Measurements from ENCODE around the gene ZNF296.
"Not testable (repeated sequence)": the region's sequence is repeated elsewhere in the genome, so short reads cannot be mapped to it uniquely, and the experiment has no call there.

The ZNF296 gene

GRCh38 chr19:45076029-45076850, at the start of gene ZNF296:
Gene ZNF296, minus strand, starts transcription at chr19:45076478. Its CDS starts 105 bp downstream, at chr19:45076373.
- no peak for TF ChIP-seq CTCF (IDR thresholded peaks at IDR 0.05; ENCODE audit: low read depth, low read length)
- DNase-seq (ENCODE audit: extremely low read depth, low read depth): no peak

- no peak for TF ChIP-seq CTCF (IDR thresholded peaks at IDR 0.05; ENCODE audit: low read depth, low read length)
- DNase-seq (ENCODE audit: extremely low read depth, low read depth): no peak
Measured at GRCh38 chr19:45125360-45125759, 49.1 kb upstream of the ZNF296 start.

GRCh38 chr19:45124021-45124420, 47.7 kb upstream of the ZNF296 start:
- TF ChIP-seq CTCF (IDR thresholded peaks at IDR 0.05; ENCODE audit: low read depth, low read length): no peak
- no peak for DNase-seq (ENCODE audit: extremely low read depth, low read depth)

GRCh38 chr19:45123440-45123850, 47.2 kb upstream of the ZNF296 start:
- no peak for DNase-seq (ENCODE audit: extremely low read depth, low read depth)
- no peak for TF ChIP-seq CTCF (IDR thresholded peaks at IDR 0.05; ENCODE audit: low read depth, low read length)

- no peak for TF ChIP-seq CTCF (IDR thresholded peaks at IDR 0.05; ENCODE audit: low read depth, low read length)
- DNase-seq (ENCODE audit: extremely low read depth, low read depth): no peak
Measured at GRCh38 chr19:45122832-45123231, 46.6 kb upstream of the ZNF296 start.

GRCh38 chr19:45121827-45122345, 45.6 kb upstream of the ZNF296 start:
- no peak for DNase-seq (ENCODE audit: extremely low read depth, low read depth)
- TF ChIP-seq CTCF (IDR thresholded peaks at IDR 0.05; ENCODE audit: low read depth, low read length): no peak

GRCh38 chr19:45119582-45119981, 43.3 kb upstream of the ZNF296 start:
- DNase-seq (ENCODE audit: extremely low read depth, low read depth): no peak
- no peak for TF ChIP-seq CTCF (IDR thresholded peaks at IDR 0.05; ENCODE audit: low read depth, low read length)

- not testable (repeated sequence) for DNase-seq (ENCODE audit: extremely low read depth, low read depth)
Measured at GRCh38 chr19:45118591-45119355, 42.5 kb upstream of the ZNF296 start.

All from AG09319 (cell line).